SU-DHL-6 (cell line): ENCODE results near the gene NIPA2.

Experiments
- EZH2phosphoT487 ChIP-seq: fragments of 200-600 bp; sonication (generic), shearing (Covaris generic); conservative IDR thresholded peaks from 2 replicates; pipeline ENCODE4 v1.6.1; 2018; ENCODE audit warnings: mild to moderate bottlenecking, antibody characterized with exemption, low read length, moderate library complexity, mixed read lengths
- TF ChIP-seq, protein P1 (sequence below): fragments of 200-600 bp; sonication (generic); IDR thresholded peaks from one replicate; pipeline ENCODE4 v1.5.1; 2017; ENCODE audit warnings: antibody characterized with exemption, mild to moderate bottlenecking, low read length, moderate library complexity; ENCODE audit not compliant: insufficient read depth, poor library complexity, severe bottlenecking

DNA sequence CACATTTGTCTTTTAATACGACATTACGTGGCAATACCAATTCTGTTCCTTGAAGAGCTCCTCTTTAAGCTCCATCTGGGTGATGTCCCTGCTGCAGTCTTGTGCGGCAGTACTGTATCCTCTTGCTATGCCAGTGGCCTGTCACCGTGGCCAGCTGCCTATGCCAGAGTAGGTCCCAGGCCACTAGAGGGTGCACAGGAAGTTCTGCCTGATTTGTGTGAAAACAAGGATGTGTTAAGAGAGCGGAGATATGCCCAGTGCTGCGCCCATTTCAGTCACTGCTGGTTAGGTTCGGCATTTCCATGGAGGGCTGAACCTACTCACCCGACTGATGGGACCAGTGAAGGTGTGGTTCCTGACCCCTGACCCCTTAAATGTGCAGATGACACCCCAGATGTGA lies 26.8 kb upstream of the NIPA2 start:
- TF ChIP-seq, protein P1, sequence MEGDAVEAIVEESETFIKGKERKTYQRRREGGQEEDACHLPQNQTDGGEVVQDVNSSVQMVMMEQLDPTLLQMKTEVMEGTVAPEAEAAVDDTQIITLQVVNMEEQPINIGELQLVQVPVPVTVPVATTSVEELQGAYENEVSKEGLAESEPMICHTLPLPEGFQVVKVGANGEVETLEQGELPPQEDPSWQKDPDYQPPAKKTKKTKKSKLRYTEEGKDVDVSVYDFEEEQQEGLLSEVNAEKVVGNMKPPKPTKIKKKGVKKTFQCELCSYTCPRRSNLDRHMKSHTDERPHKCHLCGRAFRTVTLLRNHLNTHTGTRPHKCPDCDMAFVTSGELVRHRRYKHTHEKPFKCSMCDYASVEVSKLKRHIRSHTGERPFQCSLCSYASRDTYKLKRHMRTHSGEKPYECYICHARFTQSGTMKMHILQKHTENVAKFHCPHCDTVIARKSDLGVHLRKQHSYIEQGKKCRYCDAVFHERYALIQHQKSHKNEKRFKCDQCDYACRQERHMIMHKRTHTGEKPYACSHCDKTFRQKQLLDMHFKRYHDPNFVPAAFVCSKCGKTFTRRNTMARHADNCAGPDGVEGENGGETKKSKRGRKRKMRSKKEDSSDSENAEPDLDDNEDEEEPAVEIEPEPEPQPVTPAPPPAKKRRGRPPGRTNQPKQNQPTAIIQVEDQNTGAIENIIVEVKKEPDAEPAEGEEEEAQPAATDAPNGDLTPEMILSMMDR = no peak
- TF ChIP-seq EZH2phosphoT487 = no peak
